Measurements from ENCODE around the gene KRT35.

The KRT35 gene

GRCh38 chr17:41505809-41506767 is 25.1 kb upstream of the KRT35 start:
- TF ChIP-seq CTCF (IDR thresholded peaks at IDR 0.05; ENCODE audit: low read depth, low read length): no peak
- no peak for TF ChIP-seq MYC (IDR thresholded peaks at IDR 0.05; ENCODE audit: low read depth, low read length)
- TF ChIP-seq, protein P1, sequence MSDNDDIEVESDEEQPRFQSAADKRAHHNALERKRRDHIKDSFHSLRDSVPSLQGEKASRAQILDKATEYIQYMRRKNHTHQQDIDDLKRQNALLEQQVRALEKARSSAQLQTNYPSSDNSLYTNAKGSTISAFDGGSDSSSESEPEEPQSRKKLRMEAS (IDR thresholded peaks at IDR 0.05; ENCODE audit: low read depth, low read length): no peak
- no peak for TF ChIP-seq POLR2A (IDR thresholded peaks at IDR 0.05; ENCODE audit: extremely low read depth, insufficient read length)
- peak; percentile 47 for DNase-seq (ENCODE audit: low read depth)
- H3K4me3 ChIP-seq (ENCODE audit: low read depth, low read length): no peak overlapping the region

DNA sequence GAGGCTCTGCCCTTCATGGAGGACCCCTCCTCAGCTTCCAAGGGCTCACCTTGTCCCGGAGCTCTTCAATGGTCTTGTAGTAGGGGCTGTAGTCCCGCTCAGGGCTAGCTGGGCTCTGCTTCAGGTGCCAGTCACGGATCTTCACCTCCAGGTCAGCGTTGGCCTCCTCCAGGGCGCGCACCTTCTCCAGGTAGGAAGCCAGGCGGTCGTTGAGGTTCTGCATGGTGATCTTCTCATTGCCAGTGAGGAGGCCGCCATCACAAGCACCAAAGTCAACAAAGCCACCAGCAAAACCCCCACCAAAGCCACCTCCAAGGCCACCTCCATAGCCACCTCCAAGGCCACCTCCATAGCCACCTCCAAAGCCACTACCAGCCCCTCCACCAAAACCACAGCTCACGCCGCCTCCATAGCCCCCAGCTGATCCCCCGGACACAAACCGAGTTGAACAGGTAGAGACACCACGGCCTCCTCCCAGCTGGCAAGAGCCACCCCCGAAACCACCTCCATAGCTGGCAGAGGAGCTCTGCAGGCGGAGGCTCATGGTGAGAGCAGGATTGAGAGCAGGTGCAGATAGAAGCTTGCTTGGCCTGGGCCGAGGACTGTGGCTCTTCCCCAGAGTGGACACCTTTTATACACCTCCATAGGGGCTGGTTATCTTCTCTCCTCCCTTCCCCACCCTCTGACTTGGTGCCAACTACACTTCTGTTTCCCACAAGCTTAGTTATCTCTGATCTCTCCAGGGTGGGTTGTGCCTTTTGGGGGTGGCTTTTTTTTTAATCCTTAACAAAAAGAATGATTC is 24.3 kb upstream of the KRT35 start, which contains the start of gene KRT13:
Gene KRT13 (minus strand): TSS at position 606 of the 802 bp plus-strand sequence. CDS start 62 bp downstream, at position 544.
- TF ChIP-seq CTCF (IDR thresholded peaks at IDR 0.05; ENCODE audit: low read depth, low read length) (no peak), POLR2A (IDR thresholded peaks at IDR 0.05; ENCODE audit: extremely low read depth, insufficient read length) (no peak), MYC (IDR thresholded peaks at IDR 0.05; ENCODE audit: low read depth, low read length) (no peak)
- TF ChIP-seq, protein P1 (IDR thresholded peaks at IDR 0.05; ENCODE audit: low read depth, low read length): no peak
- no peak for DNase-seq (ENCODE audit: low read depth)
- no peak within 1 kb of the TSS for H3K4me3 ChIP-seq (ENCODE audit: low read depth, low read length)

- no peak for DNase-seq (ENCODE audit: low read depth)
- TF ChIP-seq CTCF (IDR thresholded peaks at IDR 0.05; ENCODE audit: low read depth, low read length) (no peak), POLR2A (IDR thresholded peaks at IDR 0.05; ENCODE audit: extremely low read depth, insufficient read length) (no peak), MYC (IDR thresholded peaks at IDR 0.05; ENCODE audit: low read depth, low read length) (no peak)
- TF ChIP-seq, protein P1 (IDR thresholded peaks at IDR 0.05; ENCODE audit: low read depth, low read length): no peak
- no peak overlapping the region for H3K4me3 ChIP-seq (ENCODE audit: low read depth, low read length)
Measured at GRCh38 chr17:41504246-41504977, 23.5 kb upstream of the KRT35 start.

- H3K4me3 ChIP-seq (ENCODE audit: low read depth, low read length): no peak overlapping the region
- TF ChIP-seq MYC (IDR thresholded peaks at IDR 0.05; ENCODE audit: low read depth, low read length): no peak
- no peak for TF ChIP-seq POLR2A (IDR thresholded peaks at IDR 0.05; ENCODE audit: extremely low read depth, insufficient read length)
- TF ChIP-seq, protein P1 (IDR thresholded peaks at IDR 0.05; ENCODE audit: low read depth, low read length): no peak
- TF ChIP-seq CTCF (IDR thresholded peaks at IDR 0.05; ENCODE audit: low read depth, low read length): no peak
- DNase-seq (ENCODE audit: low read depth): no peak
Measured at GRCh38 chr17:41503202-41503601, 22.3 kb upstream of the KRT35 start.

Measured in NB4 (cell line).